Activated CD8-positive, alpha-beta memory T cell treated with anti-CD3 and anti-CD28 coated beads, Interleukin-2, amount 10 ng/mL, durations not matched to agents 7 days and 5 days (primary cell): Measurements from ENCODE around the gene UMODL1. TPM values are rescaled to one million over a fixed set of nuclear protein-coding genes. Genes with fewer than 3 reads are reported as not detected.
A peak's percentile ranks its signal among the peaks of the same experiment; 100 is the strongest.

Experiments
- ATAC-seq: fragments of 150-1000 bp; cut with Tn5 transposase; one replicate; pipeline ENCODE4 v1.10.0; 2021; ENCODE audit warnings: moderate library complexity
- CTCF ChIA-PET: fragments of 350-600 bp; sonication (Branson Sonifier 250); formaldehyde crosslinking; loops from one replicate; lab custom pipeline; 2021; ENCODE audit warnings: antibody characterized with exemption; lab: Charles Lee
- DNase-seq: peaks from one replicate; pipeline ENCODE4 v3.0.0-alpha.2; 2020
- H3K27ac Mint-ChIP-seq: one replicate; pipeline ENCODE4 v1.8.0; 2021; ENCODE audit warnings: mild to moderate bottlenecking, mixed read lengths
- H3K27me3 Mint-ChIP-seq: one replicate; pipeline ENCODE4 v1.8.0; 2021; ENCODE audit warnings: mixed read lengths
- H3K36me3 Mint-ChIP-seq: one replicate; pipeline ENCODE4 v1.8.0; 2021; ENCODE audit warnings: mild to moderate bottlenecking, mixed read lengths
- H3K4me1 Mint-ChIP-seq: one replicate; pipeline ENCODE4 v1.8.0; 2021; ENCODE audit warnings: mixed read lengths
- H3K4me3 Mint-ChIP-seq: one replicate; pipeline ENCODE4 v1.8.0; 2021; ENCODE audit warnings: mild to moderate bottlenecking, moderate library complexity, mixed read lengths
- H3K9me3 Mint-ChIP-seq: one replicate; pipeline ENCODE4 v1.8.0; 2022; ENCODE audit warnings: low read depth, mixed read lengths
- total RNA-seq, 2 experiments: library from RNA; stranded (reverse); gene quantifications; one replicate each; pipeline ENCODE4 v1.2.3, GENCODE V29; 2021

UMODL1 gene
- total RNA-seq, 2 experiments from 2014 or later = 0.05 TPM; not detected in 1

DNA sequence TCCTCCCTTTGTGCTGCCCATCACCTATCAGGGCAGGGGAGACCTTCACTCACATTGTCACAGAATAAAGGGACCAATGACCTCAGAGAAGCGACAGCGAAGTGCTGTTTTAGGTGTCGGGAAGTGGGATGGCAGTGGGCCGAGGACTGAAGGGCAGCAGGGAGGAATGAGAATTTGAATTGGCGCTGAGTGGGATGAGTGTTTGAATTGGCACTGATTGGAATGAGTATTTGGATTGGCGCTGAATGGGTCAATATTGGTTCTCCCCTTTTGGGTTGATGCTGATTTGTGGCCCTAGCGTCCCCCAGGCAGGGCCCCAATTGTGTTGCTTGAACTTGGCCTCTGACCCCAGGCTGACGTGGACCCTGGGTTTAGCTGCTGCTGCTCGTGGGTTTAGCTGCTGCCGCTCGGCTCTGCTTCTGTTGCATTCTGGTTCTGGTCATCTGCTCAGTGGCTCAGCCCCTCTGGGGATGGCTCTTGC lies 12.4 kb upstream of the UMODL1 start:
- H3K4me3 Mint-ChIP-seq = no peak overlapping the region
- no peak overlapping the region for H3K27ac Mint-ChIP-seq
- DNase-seq (no peak), ATAC-seq (no peak)
- no peaks in the 10 kb centered on the region for H3K9me3 Mint-ChIP-seq
- no peaks in the 10 kb centered on the region for H3K27me3 Mint-ChIP-seq
- peaks cover 28% of the 10 kb centered on the region for H3K4me1 Mint-ChIP-seq
- H3K36me3 Mint-ChIP-seq = no peaks in the 10 kb centered on the region
- CTCF ChIA-PET = no interaction called here

GRCh38 chr21:42059141-42059540 lies 12.0 kb upstream of the UMODL1 start:
- no peak for DNase-seq
- H3K4me3 Mint-ChIP-seq = no peak overlapping the region
- no peaks in the 10 kb centered on the region for H3K27me3 Mint-ChIP-seq
- H3K27ac Mint-ChIP-seq = no peak overlapping the region
- H3K4me1 Mint-ChIP-seq = peaks cover 33% of the 10 kb centered on the region
- no peak for ATAC-seq
- H3K36me3 Mint-ChIP-seq = no peaks in the 10 kb centered on the region
- CTCF ChIA-PET = no interaction called here
- no peaks in the 10 kb centered on the region for H3K9me3 Mint-ChIP-seq

DNA sequence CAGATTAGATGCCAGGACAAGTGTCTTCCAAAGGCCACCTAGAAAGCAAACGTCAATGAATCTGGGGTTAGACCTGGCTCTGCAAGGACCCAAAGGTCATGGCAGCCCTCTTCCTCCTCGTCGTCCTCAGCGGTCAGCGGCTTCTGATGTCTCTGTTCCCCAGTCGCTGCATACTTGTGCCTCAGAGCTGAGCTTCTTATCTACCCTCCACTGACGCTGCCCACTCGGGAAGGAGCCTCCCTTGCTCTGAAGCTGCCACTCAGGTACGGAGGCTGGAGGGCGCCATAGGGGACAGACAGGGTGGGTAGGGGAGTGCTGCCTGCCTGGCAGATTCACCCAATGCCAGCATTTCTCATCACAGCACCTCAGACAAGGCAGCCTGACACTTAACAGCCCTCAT lies 11.4 kb upstream of the UMODL1 start:
- H3K27ac Mint-ChIP-seq = no peak overlapping the region
- no peaks in the 10 kb centered on the region for H3K27me3 Mint-ChIP-seq
- H3K4me3 Mint-ChIP-seq = no peak overlapping the region
- H3K36me3 Mint-ChIP-seq = no peaks in the 10 kb centered on the region
- peaks cover 39% of the 10 kb centered on the region for H3K4me1 Mint-ChIP-seq
- no peaks in the 10 kb centered on the region for H3K9me3 Mint-ChIP-seq
- no peak for DNase-seq
- no peak for ATAC-seq
- CTCF ChIA-PET = no interaction called here

DNA sequence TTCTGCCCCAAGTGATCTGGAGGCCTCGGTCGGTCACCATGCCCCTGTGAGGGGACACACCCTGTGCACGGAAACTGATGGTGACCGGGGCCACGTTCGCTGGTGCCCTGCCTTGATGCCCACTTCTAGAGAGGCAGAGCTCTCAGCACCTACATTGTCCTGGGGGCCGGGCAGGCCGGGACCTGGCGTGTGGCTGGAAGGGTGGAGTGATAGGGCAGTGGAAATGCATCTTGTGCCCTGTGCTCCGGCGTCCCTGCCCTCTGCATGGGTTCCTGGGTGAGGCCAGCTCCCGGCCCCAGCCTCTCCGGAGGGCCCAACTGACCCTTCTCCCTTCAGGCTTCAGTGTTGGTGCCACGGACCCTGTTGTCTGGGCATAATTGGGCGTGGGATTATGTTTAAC lies 11.0 kb upstream of the UMODL1 start:
- no peaks in the 10 kb centered on the region for H3K36me3 Mint-ChIP-seq
- H3K4me1 Mint-ChIP-seq = peaks cover 40% of the 10 kb centered on the region
- H3K27ac Mint-ChIP-seq = no peak overlapping the region
- no peaks in the 10 kb centered on the region for H3K27me3 Mint-ChIP-seq
- no peak for DNase-seq
- no peaks in the 10 kb centered on the region for H3K9me3 Mint-ChIP-seq
- CTCF ChIA-PET = no interaction called here
- ATAC-seq = no peak
- H3K4me3 Mint-ChIP-seq = no peak overlapping the region

GRCh38 chr21:42061195-42061985 lies 9.7 kb upstream of the UMODL1 start:
- ATAC-seq (no peak), DNase-seq (peak; percentile 44)
- peaks cover 40% of the 10 kb centered on the region for H3K4me1 Mint-ChIP-seq

DNA sequence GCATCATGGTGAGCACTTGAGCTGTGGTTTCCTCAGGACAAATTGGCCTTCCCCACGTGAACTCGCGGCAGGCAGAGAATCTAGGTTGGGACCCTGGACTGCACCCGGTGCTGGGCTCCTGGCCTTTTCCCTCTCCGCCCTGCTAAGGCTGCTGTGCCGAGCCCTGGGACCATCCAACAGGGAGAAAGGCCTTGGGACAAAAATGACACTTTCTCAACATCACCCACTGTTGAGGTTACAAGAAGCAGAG lies 9.2 kb upstream of the UMODL1 start:
- peaks cover 40% of the 10 kb centered on the region for H3K4me1 Mint-ChIP-seq
- no peaks in the 10 kb centered on the region for H3K27me3 Mint-ChIP-seq
- H3K36me3 Mint-ChIP-seq = no peaks in the 10 kb centered on the region
- no peak overlapping the region for H3K4me3 Mint-ChIP-seq
- H3K27ac Mint-ChIP-seq = peak overlapping the region; percentile 81
- ATAC-seq (no peak), DNase-seq (no peak)
- H3K9me3 Mint-ChIP-seq = no peaks in the 10 kb centered on the region
- CTCF ChIA-PET = interaction anchor here (2.0 kb wide), 1 partner anchor 46 kb away, joined by 11 read pairs; no protein-coding TSS in a partner anchor

More at GRCh38 chr21:42061195-42061985, 9.7 kb upstream of the UMODL1 start:
- Mint-ChIP-seq H3K27ac (peak overlapping the region; percentile 81), H3K9me3 (no peaks in the 10 kb centered on the region), H3K36me3 (no peaks in the 10 kb centered on the region), H3K27me3 (no peaks in the 10 kb centered on the region), H3K4me3 (no peak overlapping the region)
- CTCF ChIA-PET = interaction anchor here (2.0 kb wide), 1 partner anchor 46 kb away, joined by 11 read pairs; no protein-coding TSS in a partner anchor

- peak overlapping the region; percentile 61 for H3K4me3 Mint-ChIP-seq
- peak overlapping the region; percentile 81 for H3K27ac Mint-ChIP-seq
- H3K36me3 Mint-ChIP-seq = no peaks in the 10 kb centered on the region
- peak; percentile 89 for ATAC-seq
- H3K27me3 Mint-ChIP-seq = no peaks in the 10 kb centered on the region
- DNase-seq = peak; percentile 95
- CTCF ChIA-PET = interaction anchor here (1.0 to 2.0 kb wide), 3 partner anchors 45 to 55 kb away, joined by 4 to 11 read pairs (median 6); partner anchors contain the start of gene ZBTB21
- peaks cover 40% of the 10 kb centered on the region for H3K4me1 Mint-ChIP-seq
- no peaks in the 10 kb centered on the region for H3K9me3 Mint-ChIP-seq
Observed at GRCh38 chr21:42062236-42063022, 8.7 kb upstream of the UMODL1 start.

GRCh38 chr21:42063191-42063570 lies 7.9 kb upstream of the UMODL1 start:
- H3K4me1 Mint-ChIP-seq = peaks cover 40% of the 10 kb centered on the region
- DNase-seq (no peak), ATAC-seq (no peak)
- H3K4me3 Mint-ChIP-seq = peak overlapping the region; percentile 61
- H3K9me3 Mint-ChIP-seq = no peaks in the 10 kb centered on the region
- CTCF ChIA-PET = interaction anchor here (0.8 to 2.0 kb wide), 5 partner anchors 45 to 137 kb away, joined by 3 to 11 read pairs (median 4); partner anchors contain the start of gene ZBTB21
- no peaks in the 10 kb centered on the region for H3K27me3 Mint-ChIP-seq
- no peaks in the 10 kb centered on the region for H3K36me3 Mint-ChIP-seq
- peak overlapping the region; percentile 81 for H3K27ac Mint-ChIP-seq

- peak; percentile 45 for ATAC-seq
- peak; percentile 72 for DNase-seq
- Mint-ChIP-seq H3K4me3 (peak overlapping the region; percentile 61), H3K4me1 (peaks cover 40% of the 10 kb centered on the region), H3K27ac (peak overlapping the region; percentile 81), H3K27me3 (no peaks in the 10 kb centered on the region), H3K9me3 (no peaks in the 10 kb centered on the region), H3K36me3 (no peaks in the 10 kb centered on the region)
- CTCF ChIA-PET = interaction anchor here (0.8 to 2.0 kb wide), 6 partner anchors 9 to 137 kb away, joined by 3 to 11 read pairs (median 4); partner anchors contain the start of gene ZBTB21
Observed at GRCh38 chr21:42063571-42064521, 7.3 kb upstream of the UMODL1 start.

- Mint-ChIP-seq H3K27me3 (peaks cover 7% of the 10 kb centered on the region), H3K4me1 (peaks cover 33% of the 10 kb centered on the region), H3K36me3 (no peaks in the 10 kb centered on the region), H3K9me3 (no peaks in the 10 kb centered on the region), H3K27ac (no peak overlapping the region), H3K4me3 (no peak overlapping the region)
- CTCF ChIA-PET = no interaction called here
- no peak for ATAC-seq
- no peak for DNase-seq
Observed at GRCh38 chr21:42066521-42066920, 4.6 kb upstream of the UMODL1 start.

DNA sequence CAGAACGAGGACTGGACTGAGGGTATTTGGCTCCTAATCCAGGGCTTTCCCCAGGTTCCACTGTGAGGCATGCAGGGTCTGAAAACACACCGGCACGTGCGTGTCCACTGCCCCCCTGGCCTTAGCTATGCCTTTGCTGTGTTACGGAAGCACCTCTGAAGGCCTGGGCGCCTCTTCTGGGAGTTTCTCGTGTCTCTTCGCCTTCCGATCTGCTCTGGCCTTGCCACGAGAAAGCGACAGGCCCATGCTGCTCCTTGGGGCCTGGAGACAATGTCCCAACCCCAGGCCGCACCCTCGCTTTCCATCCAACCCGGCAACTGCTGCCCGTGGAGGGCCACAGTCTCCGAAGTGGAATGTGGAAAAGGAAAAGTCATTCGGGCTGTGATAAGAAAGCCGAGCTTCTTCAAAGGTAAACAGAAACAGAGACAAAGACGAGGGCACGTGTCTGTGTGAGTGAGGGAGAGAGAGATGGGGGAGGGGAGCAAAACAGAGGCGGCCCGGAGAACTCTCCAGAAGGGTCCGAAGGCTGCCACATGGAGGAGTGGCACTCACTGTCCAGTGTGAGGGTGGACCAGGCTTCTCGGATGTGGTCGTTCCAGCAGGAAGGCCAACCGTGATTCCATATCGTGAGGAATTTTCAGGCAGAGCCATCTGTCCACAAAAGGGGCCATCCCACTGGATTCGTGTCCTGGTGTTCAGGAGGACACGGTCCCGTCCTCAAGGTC lies 3.4 kb upstream of the UMODL1 start:
- H3K27ac Mint-ChIP-seq = no peak overlapping the region
- no peaks in the 10 kb centered on the region for H3K9me3 Mint-ChIP-seq
- peaks cover 22% of the 10 kb centered on the region for H3K4me1 Mint-ChIP-seq
- H3K27me3 Mint-ChIP-seq = peaks cover 7% of the 10 kb centered on the region
- H3K4me3 Mint-ChIP-seq = no peak overlapping the region
- CTCF ChIA-PET = no interaction called here
- DNase-seq (no peak), ATAC-seq (no peak)
- H3K36me3 Mint-ChIP-seq = no peaks in the 10 kb centered on the region

GRCh38 chr21:42068256-42068545 lies 2.9 kb upstream of the UMODL1 start:
- H3K27ac Mint-ChIP-seq = no peak overlapping the region
- CTCF ChIA-PET = no interaction called here
- no peaks in the 10 kb centered on the region for H3K36me3 Mint-ChIP-seq
- ATAC-seq (no peak), DNase-seq (no peak)
- peaks cover 7% of the 10 kb centered on the region for H3K27me3 Mint-ChIP-seq
- H3K9me3 Mint-ChIP-seq = no peaks in the 10 kb centered on the region
- no peak overlapping the region for H3K4me3 Mint-ChIP-seq
- H3K4me1 Mint-ChIP-seq = peaks cover 16% of the 10 kb centered on the region
